IMR-90 (cell line): ENCODE data around the gene ACTR5. TPM values are rescaled to one million over a fixed set of nuclear protein-coding genes. Genes with fewer than 3 reads are reported as not detected.

ENCODE experiments used
- ATAC-seq: fragments of 200-7000 bp; cut with Tn5 transposase; 2 replicates; pipeline ENCODE4 v1.9.1; 2020; ENCODE audit warnings: low read depth, mild to moderate bottlenecking, moderate library complexity
- BruUV-seq: library from RNA; stranded (reverse); fragments of 400-500 nt; replicated peaks from 2 replicates; lab custom pipeline; 2021; lab: Mats Ljungman, UMichigan
- CTCF ChIA-PET: fragments of 300-600 bp; formaldehyde crosslinking; extraction: SDS; loops from one replicate; lab custom pipeline; 2021; ENCODE audit warnings: antibody characterized with exemption; lab: Yijun Ruan, JAX
- POLR2A ChIA-PET: fragments of 300-600 bp; sonication (Branson Sonifier 250); formaldehyde crosslinking; loops from one replicate; lab custom pipeline; 2022; ENCODE audit warnings: antibody characterized with exemption; ENCODE audit not compliant: unreplicated experiment; lab: Charles Lee
- DNase-seq: peaks from one replicate; pipeline ENCODE4 v3.0.0; 2013
- H2AFZ ChIP-seq: replicated peaks from 2 replicates; pipeline ENCODE3; 2013; ENCODE audit warnings: low read length, mild to moderate bottlenecking; ENCODE audit not compliant: poor library complexity
- H2AK5ac ChIP-seq: 2 replicates; pipeline ENCODE4 v1.6.1; 2013; ENCODE audit warnings: low read depth, low read length, inconsistent platforms
- H2AK9ac ChIP-seq: replicated peaks from 2 replicates; pipeline ENCODE3; 2013; ENCODE audit warnings: mild to moderate bottlenecking, low read depth, low read length, moderate library complexity; ENCODE audit not compliant: poor library complexity
- H2BK120ac ChIP-seq: 2 replicates; pipeline ENCODE4 v1.6.1; 2013; ENCODE audit warnings: low read depth, low read length, inconsistent platforms
- H2BK15ac ChIP-seq: 3 replicates; pipeline ENCODE4 v1.6.1; 2013; ENCODE audit warnings: low read depth, low read length, inconsistent platforms
- H2BK20ac ChIP-seq: 2 replicates; pipeline ENCODE4 v1.6.1; 2013; ENCODE audit warnings: low read depth, mild to moderate bottlenecking, inconsistent platforms, low read length, moderate library complexity
- H2BK5ac ChIP-seq: 2 replicates; pipeline ENCODE4 v1.6.1; 2013; ENCODE audit warnings: mild to moderate bottlenecking, low read depth, low read length, inconsistent platforms; ENCODE audit not compliant: poor library complexity, severe bottlenecking
- H3K14ac ChIP-seq: replicated peaks from 2 replicates; pipeline ENCODE4 v1.6.1; 2013; ENCODE audit warnings: low read depth, low read length, inconsistent platforms
- H3K18ac ChIP-seq: 2 replicates; pipeline ENCODE4 v1.6.1; 2013; ENCODE audit warnings: low read depth, low read length, control low read depth
- H3K23ac ChIP-seq: 2 replicates; pipeline ENCODE4 v1.6.1; 2013; ENCODE audit warnings: low read depth, low read length, inconsistent platforms
- H3K27ac ChIP-seq: 2 replicates; pipeline ENCODE4 v1.5.1; 2013; ENCODE audit warnings: mild to moderate bottlenecking, control low read depth, low read length; ENCODE audit not compliant: insufficient read depth
- H3K27me3 ChIP-seq: 2 replicates; pipeline ENCODE4 v1.6.1; 2013; ENCODE audit warnings: low read length; ENCODE audit not compliant: control insufficient read depth, insufficient read depth
- H3K36me3 ChIP-seq: 2 replicates; pipeline ENCODE4 v1.6.1; 2013; ENCODE audit warnings: low read length, mixed read lengths; ENCODE audit not compliant: control insufficient read depth, insufficient read depth
- H3K4ac ChIP-seq: 2 replicates; pipeline ENCODE4 v1.6.1; 2013; ENCODE audit warnings: low read depth, low read length, inconsistent platforms
- H3K4me1 ChIP-seq: 2 replicates; pipeline ENCODE4 v1.6.1; 2013; ENCODE audit warnings: low read length, mixed read lengths; ENCODE audit not compliant: control insufficient read depth, insufficient read depth
- H3K4me2 ChIP-seq: 2 replicates; pipeline ENCODE4 v1.6.1; 2013; ENCODE audit warnings: low read depth, mild to moderate bottlenecking, control low read depth, low read length, moderate library complexity
- H3K4me3 ChIP-seq: 2 replicates; pipeline ENCODE4 v1.5.1; 2013; ENCODE audit warnings: low read depth, mild to moderate bottlenecking, control low read depth, low read length, moderate library complexity; ENCODE audit not compliant: insufficient read depth
- H3K56ac ChIP-seq: 2 replicates; pipeline ENCODE4 v1.6.1; 2013; ENCODE audit warnings: low read length, inconsistent platforms; ENCODE audit not compliant: insufficient read depth; ENCODE audit errors: extremely low read depth
- H3K79me1 ChIP-seq, 2 experiments: 2 replicates each; pipeline ENCODE4 v1.6.1; 2013; ENCODE audit warnings: low read length in 2 of 2, inconsistent platforms in 1 of 2, low read depth in 1 of 2
- H3K9ac ChIP-seq: 2 replicates; pipeline ENCODE4 v1.6.1; 2013; ENCODE audit warnings: low read depth, low read length, control low read depth
- H3K9me1 ChIP-seq: 2 replicates; pipeline ENCODE4 v1.6.1; 2013; ENCODE audit warnings: low read length, inconsistent platforms; ENCODE audit not compliant: insufficient read depth
- H3K9me3 ChIP-seq: 2 replicates; pipeline ENCODE4 v1.6.1; 2013; ENCODE audit warnings: low read length; ENCODE audit not compliant: control insufficient read depth, insufficient read depth
- H4K20me1 ChIP-seq: 2 replicates; pipeline ENCODE4 v1.6.1; 2013; ENCODE audit warnings: low read length, inconsistent platforms; ENCODE audit not compliant: insufficient read depth
- H4K5ac ChIP-seq: 2 replicates; pipeline ENCODE4 v1.6.1; 2013; ENCODE audit warnings: mild to moderate bottlenecking, low read depth, low read length, control low read depth
- H4K8ac ChIP-seq, 2 experiments: 2 replicates each; pipeline ENCODE4 v1.6.1; 2013; ENCODE audit warnings: low read depth in 2 of 2, low read length in 2 of 2, control low read depth in 1 of 2, inconsistent platforms in 1 of 2
- H4K91ac ChIP-seq: 2 replicates; pipeline ENCODE4 v1.6.1; 2013; ENCODE audit warnings: low read depth, low read length, inconsistent platforms; ENCODE audit not compliant: insufficient read depth
- BHLHE40 ChIP-seq: fragments of 150-350 bp; IDR thresholded peaks from 2 replicates; pipeline ENCODE4 v1.6.1; 2016; ENCODE audit warnings: mild to moderate bottlenecking, low read depth, low read length
- CEBPB ChIP-seq: IDR thresholded peaks from 2 replicates; pipeline ENCODE4 v1.6.1; 2012; ENCODE audit warnings: low read depth, low read length, improper control_type of control experiment
- FOS ChIP-seq: fragments of 150-350 bp; IDR thresholded peaks from 2 replicates; pipeline ENCODE4 v1.6.1; 2016; ENCODE audit warnings: low read depth, low read length
- MXI1 ChIP-seq: IDR thresholded peaks from 2 replicates; pipeline ENCODE4 v1.6.1; 2012; ENCODE audit warnings: low read depth, mild to moderate bottlenecking, low read length, moderate library complexity, borderline replicate concordance
- POLR2A ChIP-seq: IDR thresholded peaks from 2 replicates; pipeline ENCODE4 v1.6.1; 2012; ENCODE audit warnings: mild to moderate bottlenecking, low read depth, low read length
- RAD21 ChIP-seq: IDR thresholded peaks from 2 replicates; pipeline ENCODE4 v1.6.1; 2012; ENCODE audit warnings: low read length, improper control_type of control experiment
- RCOR1 ChIP-seq: IDR thresholded peaks from 2 replicates; pipeline ENCODE4 v1.6.1; 2012; ENCODE audit warnings: mild to moderate bottlenecking, low read length, improper control_type of control experiment; ENCODE audit not compliant: insufficient replicate concordance
- RFX5 ChIP-seq: IDR thresholded peaks from 2 replicates; pipeline ENCODE4 v1.8.0; 2012; ENCODE audit warnings: low read depth, mild to moderate bottlenecking, low read length, moderate library complexity
- dilution Hi-C: fragments of 300-500 bp; cut with HindIII; formaldehyde crosslinking; loops from one replicate; pipeline ENCODE4 v1.14.3; 2018; ENCODE audit warnings: low sequenced_read_pairs; ENCODE audit not compliant: unreplicated experiment
- in situ Hi-C: fragments of 300-500 bp; cut with MboI; formaldehyde crosslinking; loops from 3 replicates; pipeline ENCODE4 v1.14.3; 2019; ENCODE audit warnings: low sequenced_read_pairs, inconsistent platforms, mixed read lengths
- intact Hi-C: fragments of 100-400 bp; cut with micrococcal nuclease; formaldehyde crosslinking; loops from 2 replicates; pipeline ENCODE4 v1.10.0; 2022
- polyA plus RNA-seq, 3 experiments: library from polyadenylated mRNA; depleted of rRNA; stranded (reverse); fragments of >200 nt; gene quantifications; 2 replicates each; pipeline ENCODE4 v1.2.3, GENCODE V29; 2012; ENCODE audit warnings: low replicate concordance in 1 of 3
- total RNA-seq: library from RNA; depleted of rRNA; stranded (reverse); fragments of >200 nt; gene quantifications from 2 replicates; pipeline ENCODE4 v1.2.3, GENCODE V29; 2012
- TF ChIP-seq, protein P1 (sequence below): fragments of 150-350 bp; IDR thresholded peaks from 2 replicates; pipeline ENCODE4 v1.6.1; 2016; ENCODE audit warnings: low read depth, mild to moderate bottlenecking, low read length, moderate library complexity, borderline replicate concordance
- TF ChIP-seq, protein P2 (sequence below): fragments of 150-350 bp; IDR thresholded peaks from 2 replicates; pipeline ENCODE4 v1.6.1; 2017; ENCODE audit warnings: mild to moderate bottlenecking, antibody characterized with exemption, low read length, low read depth

Gene ACTR5
- total and polyA plus RNA-seq, 2 of the 4 experiments (the other 2 are of a cell fraction) = 5.9 to 6.6 TPM

DNA sequence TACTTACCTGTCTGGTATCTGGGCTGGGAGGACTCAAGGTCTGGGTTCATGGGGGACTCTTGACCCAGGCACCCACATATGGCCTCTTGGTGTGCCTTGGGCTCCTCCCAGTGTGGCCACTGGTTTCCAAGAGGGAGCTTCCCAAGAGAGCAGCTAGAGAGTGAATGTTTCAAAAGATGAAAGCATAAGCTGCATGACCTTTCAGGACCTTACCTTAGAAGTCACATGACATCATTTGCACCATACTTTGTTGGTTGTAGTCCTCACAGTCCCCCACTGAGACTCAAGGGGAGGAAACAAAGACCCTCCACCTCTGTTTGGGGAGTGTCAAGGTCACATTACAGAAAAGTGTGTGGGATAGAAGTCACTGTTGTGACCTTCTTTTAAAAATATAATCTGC lies 13.9 kb downstream of the ACTR5 start:
- no peak overlapping the region for H2BK120ac ChIP-seq
- H2BK5ac ChIP-seq = no peak overlapping the region
- DNase-seq = no peak
- ChIA-PET CTCF (no interaction called here), POLR2A (no interaction called here)
- TF ChIP-seq RFX5 (no peak), MXI1 (no peak), POLR2A (no peak), BHLHE40 (no peak), FOS (no peak), CEBPB (no peak), RAD21 (no peak), RCOR1 (no peak)
- TF ChIP-seq, protein P1, sequence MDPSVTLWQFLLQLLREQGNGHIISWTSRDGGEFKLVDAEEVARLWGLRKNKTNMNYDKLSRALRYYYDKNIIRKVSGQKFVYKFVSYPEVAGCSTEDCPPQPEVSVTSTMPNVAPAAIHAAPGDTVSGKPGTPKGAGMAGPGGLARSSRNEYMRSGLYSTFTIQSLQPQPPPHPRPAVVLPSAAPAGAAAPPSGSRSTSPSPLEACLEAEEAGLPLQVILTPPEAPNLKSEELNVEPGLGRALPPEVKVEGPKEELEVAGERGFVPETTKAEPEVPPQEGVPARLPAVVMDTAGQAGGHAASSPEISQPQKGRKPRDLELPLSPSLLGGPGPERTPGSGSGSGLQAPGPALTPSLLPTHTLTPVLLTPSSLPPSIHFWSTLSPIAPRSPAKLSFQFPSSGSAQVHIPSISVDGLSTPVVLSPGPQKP = no peak
- TF ChIP-seq, protein P2, sequence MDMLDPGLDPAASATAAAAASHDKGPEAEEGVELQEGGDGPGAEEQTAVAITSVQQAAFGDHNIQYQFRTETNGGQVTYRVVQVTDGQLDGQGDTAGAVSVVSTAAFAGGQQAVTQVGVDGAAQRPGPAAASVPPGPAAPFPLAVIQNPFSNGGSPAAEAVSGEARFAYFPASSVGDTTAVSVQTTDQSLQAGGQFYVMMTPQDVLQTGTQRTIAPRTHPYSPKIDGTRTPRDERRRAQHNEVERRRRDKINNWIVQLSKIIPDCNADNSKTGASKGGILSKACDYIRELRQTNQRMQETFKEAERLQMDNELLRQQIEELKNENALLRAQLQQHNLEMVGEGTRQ = no peak
- no peak overlapping the region for H3K18ac ChIP-seq
- no peak overlapping the region for H3K9ac ChIP-seq
- H3K27ac ChIP-seq = no peak overlapping the region
- no peak overlapping the region for H3K14ac ChIP-seq
- H4K5ac ChIP-seq = no peak overlapping the region
- H3K4me3 ChIP-seq = no peak overlapping the region
- no peak overlapping the region for H2BK15ac ChIP-seq
- peaks cover 10% of the 10 kb centered on the region for H3K9me1 ChIP-seq
- no peaks in the 10 kb centered on the region for H4K20me1 ChIP-seq
- no peak overlapping the region for H2AK5ac ChIP-seq
- no peak overlapping the region for H4K91ac ChIP-seq
- dilution Hi-C loops (no loop called here), in situ Hi-C loops (loop anchor here (25.0 kb wide), 1 partner anchor 275 kb away; no protein-coding TSS in a partner anchor), intact Hi-C loops (no loop called here)
- no peak overlapping the region for H3K4ac ChIP-seq
- BruUV-seq = no TSS peak
- H3K36me3 ChIP-seq = peaks cover 15% of the 10 kb centered on the region
- no peak overlapping the region for H2BK20ac ChIP-seq
- H3K27me3 ChIP-seq = no peaks in the 10 kb centered on the region
- no peaks in the 10 kb centered on the region for H3K9me3 ChIP-seq
- H3K56ac ChIP-seq = no peak overlapping the region
- H2AK9ac ChIP-seq = no peak overlapping the region
- peaks cover 0 to 4% of the 10 kb centered on the region in 2 experiments; a peak in 1 of 4 replicates for H3K79me1 ChIP-seq
- ATAC-seq = no peak
- H3K4me1 ChIP-seq = peaks cover 6% of the 10 kb centered on the region
- no peak overlapping the region for H3K23ac ChIP-seq
- H4K8ac ChIP-seq = no peak overlapping the region
- H2AFZ ChIP-seq = no peak overlapping the region
- no peak overlapping the region for H3K4me2 ChIP-seq
